Measurements from ENCODE around the gene ATG14.
"Not testable (repeated sequence)": the region's sequence is repeated elsewhere in the genome, so short reads cannot be mapped to it uniquely, and the experiment has no call there.

The ATG14 gene

GRCh38 chr14:55456411-55456810 lies 44.8 kb upstream of the ATG14 start:
- not testable (repeated sequence) for H3K27me3 ChIP-seq (ENCODE audit: control insufficient read depth in 1 of 2, insufficient read depth in 1 of 2, low read length in 2 of 2); H2BK12ac ChIP-seq (ENCODE audit: low read length in 2 of 2); H3K14ac ChIP-seq (ENCODE audit: low read length in 2 of 2); H3K23ac ChIP-seq (ENCODE audit: low read length in 2 of 2); H2AFZ ChIP-seq (ENCODE audit: low read depth, low read length); H3K4me3 ChIP-seq (ENCODE audit: insufficient read depth in 1 of 2, low read depth in 1 of 2, low read length in 2 of 2); H2BK5ac ChIP-seq (ENCODE audit: low read depth, low read length, poor library complexity, severe bottlenecking); H4K91ac ChIP-seq (ENCODE audit: low read length); H3K4me1 ChIP-seq (ENCODE audit: control insufficient read depth, insufficient read depth, low read depth, low read length); H3K18ac ChIP-seq (ENCODE audit: low read depth in 1 of 2, low read length in 2 of 2); DNase-seq; H3K36me3 ChIP-seq (ENCODE audit: control insufficient read depth in 1 of 2, insufficient read depth in 2 of 2, low read depth in 1 of 2, low read length in 2 of 2); H3K9me3 ChIP-seq (ENCODE audit: control insufficient read depth, low read length); H3K9ac ChIP-seq (ENCODE audit: low read length); H2BK120ac ChIP-seq (ENCODE audit: low read depth, low read length); H2AK5ac ChIP-seq (ENCODE audit: low read length, severe bottlenecking); H2BK15ac ChIP-seq (ENCODE audit: low read depth, poor library complexity, severe bottlenecking); H3K79me1 ChIP-seq (replicated peaks; ENCODE audit: low read length, poor library complexity, severe bottlenecking); H3K27ac ChIP-seq (ENCODE audit: low read length, poor library complexity, severe bottlenecking); H3K4ac ChIP-seq (ENCODE audit: low read depth in 1 of 2, low read length in 2 of 2); H3K4me2 ChIP-seq (ENCODE audit: low read length, poor library complexity, severe bottlenecking); H4K8ac ChIP-seq (ENCODE audit: low read length)
- no CpG with 5 or more reads among the region's 34 CpGs for WGBS

GRCh38 chr14:55454264-55455002 lies 42.8 kb upstream of the ATG14 start:
- Histone ChIP-seq H2AFZ (ENCODE audit: low read depth, low read length) (no peak overlapping the region), H3K4me2 (ENCODE audit: low read length, poor library complexity, severe bottlenecking) (peak overlapping the region; percentile 14), H4K91ac (ENCODE audit: low read length) (peak overlapping the region; percentile 66), H2BK12ac (ENCODE audit: low read length in 2 of 2) (peak overlapping the region; percentile 28 to 87), H3K4ac (ENCODE audit: low read depth in 1 of 2, low read length in 2 of 2) (peak overlapping the region; percentile 30 to 47), H3K27me3 (ENCODE audit: control insufficient read depth in 1 of 2, insufficient read depth in 1 of 2, low read length in 2 of 2) (no peaks in the 10 kb centered on the region), H3K4me1 (ENCODE audit: control insufficient read depth, insufficient read depth, low read depth, low read length) (peaks cover 9% of the 10 kb centered on the region), H3K36me3 (ENCODE audit: control insufficient read depth in 1 of 2, insufficient read depth in 2 of 2, low read depth in 1 of 2, low read length in 2 of 2) (no peaks in the 10 kb centered on the region), H3K9me3 (ENCODE audit: control insufficient read depth, low read length) (no peaks in the 10 kb centered on the region), H3K9ac (ENCODE audit: low read length) (peak overlapping the region; percentile 47), H3K4me3 (ENCODE audit: insufficient read depth in 1 of 2, low read depth in 1 of 2, low read length in 2 of 2) (peak overlapping the region in 1 of 2 experiments; percentile 22), H2BK15ac (ENCODE audit: low read depth, poor library complexity, severe bottlenecking) (no peak overlapping the region), H2BK120ac (ENCODE audit: low read depth, low read length) (no peak overlapping the region), H3K79me1 (replicated peaks; ENCODE audit: low read length, poor library complexity, severe bottlenecking) (no peaks in the 10 kb centered on the region), H3K14ac (ENCODE audit: low read length in 2 of 2) (no peak overlapping the region), H2BK5ac (ENCODE audit: low read depth, low read length, poor library complexity, severe bottlenecking) (no peak overlapping the region), H2AK5ac (ENCODE audit: low read length, severe bottlenecking) (peak overlapping the region; percentile 68), H3K27ac (ENCODE audit: low read length, poor library complexity, severe bottlenecking) (peak overlapping the region; percentile 48), H3K18ac (ENCODE audit: low read depth in 1 of 2, low read length in 2 of 2) (peak overlapping the region; percentile 54 to 93), H3K23ac (ENCODE audit: low read length in 2 of 2) (no peak overlapping the region), H4K8ac (ENCODE audit: low read length) (peak overlapping the region; percentile 56)
- 9% methylated on average over 13 of the region's 13 CpGs for WGBS
- DNase-seq, result peak; percentile 84

- no peaks in the 10 kb centered on the region for H3K27me3 ChIP-seq (ENCODE audit: control insufficient read depth in 1 of 2, insufficient read depth in 1 of 2, low read length in 2 of 2)
- no peak overlapping the region for H3K4ac ChIP-seq (ENCODE audit: low read depth in 1 of 2, low read length in 2 of 2)
- H3K9me3 ChIP-seq (ENCODE audit: control insufficient read depth, low read length), result no peaks in the 10 kb centered on the region
- peaks cover 11% of the 10 kb centered on the region for H3K4me1 ChIP-seq (ENCODE audit: control insufficient read depth, insufficient read depth, low read depth, low read length)
- no peak overlapping the region for H3K14ac ChIP-seq (ENCODE audit: low read length in 2 of 2)
- no peak overlapping the region for H4K91ac ChIP-seq (ENCODE audit: low read length)
- no peaks in the 10 kb centered on the region for H3K36me3 ChIP-seq (ENCODE audit: control insufficient read depth in 1 of 2, insufficient read depth in 2 of 2, low read depth in 1 of 2, low read length in 2 of 2)
- peak overlapping the region in 1 of 2 experiments; percentile 44 for H3K18ac ChIP-seq (ENCODE audit: low read depth in 1 of 2, low read length in 2 of 2)
- H2BK12ac ChIP-seq (ENCODE audit: low read length in 2 of 2), result no peak overlapping the region
- H2BK5ac ChIP-seq (ENCODE audit: low read depth, low read length, poor library complexity, severe bottlenecking), result no peak overlapping the region
- no peak overlapping the region for H2AK5ac ChIP-seq (ENCODE audit: low read length, severe bottlenecking)
- WGBS, result 84% methylated on average over 2 of the region's 2 CpGs
- no peak for DNase-seq
- no peak overlapping the region for H3K4me3 ChIP-seq (ENCODE audit: insufficient read depth in 1 of 2, low read depth in 1 of 2, low read length in 2 of 2)
- H3K4me2 ChIP-seq (ENCODE audit: low read length, poor library complexity, severe bottlenecking), result no peak overlapping the region
- H3K79me1 ChIP-seq (replicated peaks; ENCODE audit: low read length, poor library complexity, severe bottlenecking), result no peaks in the 10 kb centered on the region
- H3K23ac ChIP-seq (ENCODE audit: low read length in 2 of 2), result no peak overlapping the region
- no peak overlapping the region for H4K8ac ChIP-seq (ENCODE audit: low read length)
- no peak overlapping the region for H2BK120ac ChIP-seq (ENCODE audit: low read depth, low read length)
- H3K9ac ChIP-seq (ENCODE audit: low read length), result no peak overlapping the region
- H3K27ac ChIP-seq (ENCODE audit: low read length, poor library complexity, severe bottlenecking), result no peak overlapping the region
- H2AFZ ChIP-seq (ENCODE audit: low read depth, low read length), result no peak overlapping the region
- H2BK15ac ChIP-seq (ENCODE audit: low read depth, poor library complexity, severe bottlenecking), result no peak overlapping the region
Measured at GRCh38 chr14:55451950-55452349, 40.3 kb upstream of the ATG14 start.

- Histone ChIP-seq H3K18ac (ENCODE audit: low read depth in 1 of 2, low read length in 2 of 2) (no peak overlapping the region), H3K27ac (ENCODE audit: low read length, poor library complexity, severe bottlenecking) (no peak overlapping the region), H3K23ac (ENCODE audit: low read length in 2 of 2) (no peak overlapping the region), H2BK12ac (ENCODE audit: low read length in 2 of 2) (no peak overlapping the region), H3K27me3 (ENCODE audit: control insufficient read depth in 1 of 2, insufficient read depth in 1 of 2, low read length in 2 of 2) (no peaks in the 10 kb centered on the region), H2BK120ac (ENCODE audit: low read depth, low read length) (no peak overlapping the region), H4K91ac (ENCODE audit: low read length) (no peak overlapping the region), H3K4me1 (ENCODE audit: control insufficient read depth, insufficient read depth, low read depth, low read length) (peaks cover 11% of the 10 kb centered on the region), H3K4me2 (ENCODE audit: low read length, poor library complexity, severe bottlenecking) (no peak overlapping the region), H3K9me3 (ENCODE audit: control insufficient read depth, low read length) (no peaks in the 10 kb centered on the region), H3K4me3 (ENCODE audit: insufficient read depth in 1 of 2, low read depth in 1 of 2, low read length in 2 of 2) (no peak overlapping the region), H3K79me1 (replicated peaks; ENCODE audit: low read length, poor library complexity, severe bottlenecking) (no peaks in the 10 kb centered on the region), H4K8ac (ENCODE audit: low read length) (no peak overlapping the region), H3K9ac (ENCODE audit: low read length) (no peak overlapping the region), H2AFZ (ENCODE audit: low read depth, low read length) (no peak overlapping the region), H2AK5ac (ENCODE audit: low read length, severe bottlenecking) (no peak overlapping the region), H2BK15ac (ENCODE audit: low read depth, poor library complexity, severe bottlenecking) (no peak overlapping the region), H3K14ac (ENCODE audit: low read length in 2 of 2) (no peak overlapping the region), H3K36me3 (ENCODE audit: control insufficient read depth in 1 of 2, insufficient read depth in 2 of 2, low read depth in 1 of 2, low read length in 2 of 2) (no peaks in the 10 kb centered on the region), H3K4ac (ENCODE audit: low read depth in 1 of 2, low read length in 2 of 2) (no peak overlapping the region), H2BK5ac (ENCODE audit: low read depth, low read length, poor library complexity, severe bottlenecking) (no peak overlapping the region)
- DNase-seq, result no peak
- WGBS, result 88% methylated on average over 2 of the region's 4 CpGs
Measured at GRCh38 chr14:55451398-55451797, 39.8 kb upstream of the ATG14 start.
